ENCODE measurements around the gene ZNF808.
"Not testable (repeated sequence)": the region's sequence is repeated elsewhere in the genome, so short reads cannot be mapped to it uniquely, and the experiment has no call there.

Gene ZNF808

DNA sequence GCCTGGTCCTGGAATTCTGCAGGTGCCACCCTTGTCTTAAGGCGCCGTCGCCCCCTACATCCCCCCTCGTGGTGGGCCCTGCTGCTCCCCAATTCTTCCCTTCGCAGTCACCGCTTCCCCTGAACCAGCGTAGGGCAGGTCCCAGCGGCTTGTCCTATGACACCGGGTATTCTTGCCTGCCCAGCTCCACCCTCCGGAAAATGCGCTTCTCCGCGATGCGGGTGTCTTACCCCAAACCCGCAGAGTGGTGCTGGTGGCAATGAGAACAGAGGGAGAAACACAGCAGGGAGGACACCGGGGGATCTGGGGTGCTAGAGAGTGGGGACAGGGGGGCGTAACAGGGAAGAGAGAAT is 9.0 kb downstream of the ZNF808 start:
- peak overlapping the region; percentile 70 for H3K9ac ChIP-seq (ENCODE audit: low read length)
- peaks cover 13% of the 10 kb centered on the region; the same call in 1 of the 2 replicates for H3F3A ChIP-seq (ENCODE audit: insufficient read depth)
- H3K27me3 ChIP-seq (ENCODE audit: low read length) = no peaks in the 10 kb centered on the region
- peak overlapping the region; percentile 77 for H2AFZ ChIP-seq (ENCODE audit: low read depth, low read length, severe bottlenecking)
- H3K4me2 ChIP-seq (ENCODE audit: low read depth, low read length, poor library complexity, severe bottlenecking) = peak overlapping the region; percentile 93
- H3K36me3 ChIP-seq (ENCODE audit: low read length) = no peaks in the 10 kb centered on the region
- TF ChIP-seq EZH2phosphoT487 (conservative IDR thresholded peaks at IDR 0.05; ENCODE audit: low read length) = no peak
- TF ChIP-seq, protein P1, sequence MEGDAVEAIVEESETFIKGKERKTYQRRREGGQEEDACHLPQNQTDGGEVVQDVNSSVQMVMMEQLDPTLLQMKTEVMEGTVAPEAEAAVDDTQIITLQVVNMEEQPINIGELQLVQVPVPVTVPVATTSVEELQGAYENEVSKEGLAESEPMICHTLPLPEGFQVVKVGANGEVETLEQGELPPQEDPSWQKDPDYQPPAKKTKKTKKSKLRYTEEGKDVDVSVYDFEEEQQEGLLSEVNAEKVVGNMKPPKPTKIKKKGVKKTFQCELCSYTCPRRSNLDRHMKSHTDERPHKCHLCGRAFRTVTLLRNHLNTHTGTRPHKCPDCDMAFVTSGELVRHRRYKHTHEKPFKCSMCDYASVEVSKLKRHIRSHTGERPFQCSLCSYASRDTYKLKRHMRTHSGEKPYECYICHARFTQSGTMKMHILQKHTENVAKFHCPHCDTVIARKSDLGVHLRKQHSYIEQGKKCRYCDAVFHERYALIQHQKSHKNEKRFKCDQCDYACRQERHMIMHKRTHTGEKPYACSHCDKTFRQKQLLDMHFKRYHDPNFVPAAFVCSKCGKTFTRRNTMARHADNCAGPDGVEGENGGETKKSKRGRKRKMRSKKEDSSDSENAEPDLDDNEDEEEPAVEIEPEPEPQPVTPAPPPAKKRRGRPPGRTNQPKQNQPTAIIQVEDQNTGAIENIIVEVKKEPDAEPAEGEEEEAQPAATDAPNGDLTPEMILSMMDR (IDR thresholded peaks at IDR 0.05; ENCODE audit: insufficient read depth, low read length, poor library complexity, severe bottlenecking) = no peak
- no peaks in the 10 kb centered on the region for H4K20me1 ChIP-seq (ENCODE audit: low read depth, low read length)
- no peaks in the 10 kb centered on the region for H3K9me3 ChIP-seq (ENCODE audit: insufficient read depth, low read length)
- peaks cover 50% of the 10 kb centered on the region for H3K79me2 ChIP-seq (ENCODE audit: insufficient read depth, low read length)
- peak overlapping the region; percentile 70 for H3K27ac ChIP-seq (ENCODE audit: low read depth, low read length)
- H3K9me2 ChIP-seq (replicated peaks; ENCODE audit: insufficient read depth, low read length) = no peaks in the 10 kb centered on the region
- H3K4me3 ChIP-seq (ENCODE audit: insufficient read depth, low read length, poor library complexity, severe bottlenecking) = peak overlapping the region; percentile 65

DNA sequence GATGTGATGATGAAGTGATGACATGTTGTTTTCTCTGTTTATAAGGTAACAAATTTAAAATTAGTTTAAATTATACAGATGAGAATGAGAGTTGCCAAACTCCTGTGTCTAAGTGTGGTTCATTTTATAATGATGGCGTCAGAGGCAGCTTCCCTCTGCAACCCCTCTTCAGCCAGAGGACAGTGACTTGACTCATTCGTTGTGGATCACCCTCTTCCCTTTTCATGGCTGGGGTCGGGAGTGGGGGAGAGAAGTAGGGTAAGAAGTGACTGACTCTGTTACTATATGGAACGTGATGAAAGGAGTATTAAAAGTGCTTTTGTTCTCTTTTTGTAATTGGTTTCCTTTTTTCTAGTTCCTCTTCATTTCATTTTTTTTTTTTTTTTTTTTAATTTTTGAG is 11.3 kb downstream of the ZNF808 start:
- not testable (repeated sequence) for H4K20me1 ChIP-seq (ENCODE audit: low read depth, low read length); H3K27me3 ChIP-seq (ENCODE audit: low read length); H3K9me3 ChIP-seq (ENCODE audit: insufficient read depth, low read length); H3F3A ChIP-seq (ENCODE audit: insufficient read depth); H2AFZ ChIP-seq (ENCODE audit: low read depth, low read length, severe bottlenecking); H3K36me3 ChIP-seq (ENCODE audit: low read length); H3K9ac ChIP-seq (ENCODE audit: low read length); H3K9me2 ChIP-seq (replicated peaks; ENCODE audit: insufficient read depth, low read length); H3K4me3 ChIP-seq (ENCODE audit: insufficient read depth, low read length, poor library complexity, severe bottlenecking); H3K4me2 ChIP-seq (ENCODE audit: low read depth, low read length, poor library complexity, severe bottlenecking); H3K27ac ChIP-seq (ENCODE audit: low read depth, low read length)
- peaks cover 54% of the 10 kb centered on the region for H3K79me2 ChIP-seq (ENCODE audit: insufficient read depth, low read length)

DNA sequence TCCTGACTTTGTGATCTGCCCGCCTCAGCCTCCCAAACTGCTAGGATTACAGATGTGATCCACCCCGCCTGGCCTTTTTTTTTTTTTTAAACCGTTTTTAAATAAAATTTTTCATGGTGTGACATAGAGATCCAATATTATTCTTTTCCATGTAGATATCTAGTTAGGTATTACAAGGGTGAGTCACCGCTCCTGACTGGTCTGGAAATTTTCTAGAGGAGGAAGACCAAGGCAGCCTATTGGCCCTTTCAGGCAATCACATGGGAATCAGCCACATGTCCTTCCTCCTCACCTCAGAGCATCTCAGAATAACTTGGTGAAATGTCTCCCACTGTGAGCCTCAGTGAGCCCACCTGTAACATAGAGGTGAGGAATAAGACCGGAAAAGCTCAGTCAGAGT is 13.7 kb downstream of the ZNF808 start:
- not testable (repeated sequence) for H3K9me3 ChIP-seq (ENCODE audit: insufficient read depth, low read length); H3K4me2 ChIP-seq (ENCODE audit: low read depth, low read length, poor library complexity, severe bottlenecking); H3K9ac ChIP-seq (ENCODE audit: low read length)

DNA sequence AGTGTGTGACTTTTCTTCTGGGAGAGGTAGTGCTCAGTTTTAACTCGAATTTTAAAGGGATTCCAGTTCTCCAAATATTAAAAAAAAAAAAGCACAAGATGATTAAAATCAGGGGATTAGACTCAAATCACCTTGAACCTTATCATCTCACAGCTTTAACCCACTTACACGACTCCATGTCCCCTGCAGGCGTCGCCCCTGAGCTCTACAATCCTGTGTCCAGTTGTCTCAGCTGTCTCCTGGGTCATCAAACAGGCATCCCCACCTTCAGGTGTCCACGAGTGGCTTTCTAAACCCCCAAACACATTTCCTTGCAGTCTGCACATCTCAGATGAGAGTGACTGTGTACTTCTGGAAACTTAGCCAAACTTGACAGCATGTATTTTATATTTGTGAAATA is 14.1 kb downstream of the ZNF808 start:
- Histone ChIP-seq H3K9me3 (ENCODE audit: insufficient read depth, low read length) (no peaks in the 10 kb centered on the region), H2AFZ (ENCODE audit: low read depth, low read length, severe bottlenecking) (no peak overlapping the region), H3K9ac (ENCODE audit: low read length) (no peak overlapping the region), H3F3A (ENCODE audit: insufficient read depth) (no peaks in the 10 kb centered on the region), H3K4me3 (ENCODE audit: insufficient read depth, low read length, poor library complexity, severe bottlenecking) (no peak overlapping the region), H3K36me3 (ENCODE audit: low read length) (peaks cover 3% of the 10 kb centered on the region; the same call in 1 of the 2 replicates), H3K79me2 (ENCODE audit: insufficient read depth, low read length) (peaks cover 48% of the 10 kb centered on the region), H3K27me3 (ENCODE audit: low read length) (no peaks in the 10 kb centered on the region), H4K20me1 (ENCODE audit: low read depth, low read length) (no peaks in the 10 kb centered on the region), H3K9me2 (replicated peaks; ENCODE audit: insufficient read depth, low read length) (no peaks in the 10 kb centered on the region), H3K27ac (ENCODE audit: low read depth, low read length) (no peak overlapping the region), H3K4me2 (ENCODE audit: low read depth, low read length, poor library complexity, severe bottlenecking) (no peak overlapping the region)
- TF ChIP-seq EZH2phosphoT487 (conservative IDR thresholded peaks at IDR 0.05; ENCODE audit: low read length) = no peak
- TF ChIP-seq, protein P1 (IDR thresholded peaks at IDR 0.05; ENCODE audit: insufficient read depth, low read length, poor library complexity, severe bottlenecking) = no peak

More for the DNA sequence above, 13.7 kb downstream of the ZNF808 start:
- H3K79me2 ChIP-seq (ENCODE audit: insufficient read depth, low read length) = peaks cover 53% of the 10 kb centered on the region
- H3K27me3 ChIP-seq (ENCODE audit: low read length); H4K20me1 ChIP-seq (ENCODE audit: low read depth, low read length); H3K36me3 ChIP-seq (ENCODE audit: low read length); H3K27ac ChIP-seq (ENCODE audit: low read depth, low read length); H3K4me3 ChIP-seq (ENCODE audit: insufficient read depth, low read length, poor library complexity, severe bottlenecking); H3K9me2 ChIP-seq (replicated peaks; ENCODE audit: insufficient read depth, low read length); H3F3A ChIP-seq (ENCODE audit: insufficient read depth); H2AFZ ChIP-seq (ENCODE audit: low read depth, low read length, severe bottlenecking): not testable (repeated sequence)

DNA sequence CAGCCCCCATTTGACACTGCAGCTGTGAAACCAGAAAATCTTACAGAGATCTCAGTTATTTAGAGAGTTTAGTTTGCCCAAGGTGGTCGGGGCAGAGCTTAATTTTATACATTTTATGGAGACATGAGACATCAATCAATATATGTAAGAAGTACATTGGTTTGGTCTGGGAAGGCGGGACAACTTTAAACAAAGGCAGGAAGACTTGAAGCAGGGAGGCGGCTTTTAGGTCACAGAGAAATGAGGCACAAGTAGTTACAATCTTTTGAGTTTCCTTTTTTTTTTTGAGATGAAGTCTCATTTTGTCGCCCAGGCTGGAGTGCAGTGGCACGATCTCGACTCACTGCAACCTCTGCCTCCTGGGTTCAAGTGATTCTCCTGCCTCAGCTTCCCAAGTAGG is 15.1 kb downstream of the ZNF808 start:
- not testable (repeated sequence) for H3K36me3 ChIP-seq (ENCODE audit: low read length); H3K4me3 ChIP-seq (ENCODE audit: insufficient read depth, low read length, poor library complexity, severe bottlenecking); H3K9me3 ChIP-seq (ENCODE audit: insufficient read depth, low read length); H3K27ac ChIP-seq (ENCODE audit: low read depth, low read length); H3K27me3 ChIP-seq (ENCODE audit: low read length); H2AFZ ChIP-seq (ENCODE audit: low read depth, low read length, severe bottlenecking); H3K4me2 ChIP-seq (ENCODE audit: low read depth, low read length, poor library complexity, severe bottlenecking); H3F3A ChIP-seq (ENCODE audit: insufficient read depth); H3K9me2 ChIP-seq (replicated peaks; ENCODE audit: insufficient read depth, low read length); H4K20me1 ChIP-seq (ENCODE audit: low read depth, low read length); H3K9ac ChIP-seq (ENCODE audit: low read length)
- H3K79me2 ChIP-seq (ENCODE audit: insufficient read depth, low read length) = peaks cover 39% of the 10 kb centered on the region

All from SU-DHL-6 (cell line).